ENCODE measurements around the gene ADAMTS2. TPM values are rescaled to one million over a fixed set of nuclear protein-coding genes. Genes with fewer than 3 reads are reported as not detected.

ADAMTS2 gene
- polyA plus RNA-seq, 1 experiment: 129 TPM

DNA sequence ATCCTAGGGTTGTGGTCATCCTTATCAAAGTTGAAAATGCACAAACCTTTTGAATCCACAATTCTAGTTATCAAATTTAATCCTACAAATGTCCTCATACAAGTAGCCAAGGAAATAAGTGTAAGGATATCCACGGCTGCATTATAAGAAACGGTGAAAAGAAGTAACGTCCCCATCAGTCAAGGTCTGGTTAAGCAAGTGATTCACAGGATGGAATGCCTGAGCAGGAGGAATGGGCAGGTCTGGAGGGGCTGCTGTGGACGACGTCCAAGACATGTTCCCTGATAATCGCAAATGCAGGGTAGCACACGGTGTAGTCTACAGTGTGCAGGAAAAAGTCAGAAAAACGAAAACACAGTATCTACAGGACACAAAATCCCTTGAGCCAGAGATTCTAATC lies 118.6 kb downstream of the ADAMTS2 start:
- Histone ChIP-seq H3K27me3 (ENCODE audit: control insufficient read depth, insufficient read depth, low read length) (no peaks in the 10 kb centered on the region), H3K36me3 (ENCODE audit: control insufficient read depth, insufficient read depth, low read length) (peaks cover 25% of the 10 kb centered on the region), H3K4me3 (ENCODE audit: low read depth, low read length) (no peak overlapping the region)
- TF ChIP-seq CTCF (IDR thresholded peaks at IDR 0.05; ENCODE audit: insufficient read depth, low read depth, low read length): no peak
- DNase-seq (ENCODE audit: low read depth): no peak
- ChIA-PET POLR2A (no interaction called here), CTCF (interaction anchor here (1.9 kb wide), 1 partner anchor 58 kb away, joined by 5 read pairs; no protein-coding TSS in a partner anchor)

DNA sequence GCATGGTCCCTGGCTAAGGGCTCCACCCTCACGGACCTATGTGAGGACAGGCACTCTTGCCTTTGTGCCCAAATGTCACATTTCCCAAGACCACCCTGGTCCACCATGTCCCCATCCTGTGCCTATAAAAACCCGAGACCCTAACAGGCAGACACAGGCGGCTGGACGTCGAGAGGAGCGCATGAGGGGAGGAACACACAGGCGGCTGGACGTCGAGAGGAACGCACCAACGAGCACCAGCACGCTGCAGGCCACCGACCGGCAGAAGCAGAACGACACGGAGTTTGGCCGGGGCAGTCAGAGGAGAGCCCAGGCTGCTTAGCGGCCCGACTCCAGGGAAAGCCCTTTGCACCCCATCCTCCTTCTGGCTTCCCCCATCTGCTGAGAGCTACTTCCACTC lies 119.9 kb downstream of the ADAMTS2 start:
- H3K36me3 ChIP-seq (ENCODE audit: control insufficient read depth, insufficient read depth, low read length): peaks cover 25% of the 10 kb centered on the region
- no peak overlapping the region for H3K4me3 ChIP-seq (ENCODE audit: low read depth, low read length)
- CTCF ChIA-PET: interaction anchor here (1.1 kb wide), 1 partner anchor 50 kb away, joined by 3 read pairs; no protein-coding TSS in a partner anchor
- POLR2A ChIA-PET: no interaction called here
- DNase-seq (ENCODE audit: low read depth): no peak
- no peaks in the 10 kb centered on the region for H3K27me3 ChIP-seq (ENCODE audit: control insufficient read depth, insufficient read depth, low read length)
- TF ChIP-seq CTCF (IDR thresholded peaks at IDR 0.05; ENCODE audit: insufficient read depth, low read depth, low read length): no peak

DNA sequence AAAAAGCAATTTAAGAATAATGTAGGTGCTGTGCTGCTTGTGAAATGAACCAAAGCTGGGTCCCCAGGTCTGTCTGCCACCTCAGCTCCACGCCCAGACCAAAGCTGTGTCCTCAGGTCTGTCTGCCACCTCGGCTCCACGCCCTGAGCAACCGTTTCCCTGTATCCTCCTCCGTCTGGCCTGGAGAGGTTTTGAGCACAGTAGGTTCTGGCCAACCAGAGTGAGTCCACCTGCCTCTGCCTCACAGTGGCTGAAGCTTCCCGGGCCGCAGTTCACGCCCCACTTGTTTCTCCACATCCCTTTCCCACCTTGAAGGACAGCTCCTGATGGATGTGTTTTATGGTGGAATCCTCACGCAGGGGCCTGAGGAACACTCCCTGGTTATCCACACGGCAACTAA lies 120.5 kb downstream of the ADAMTS2 start:
- ChIA-PET POLR2A (no interaction called here), CTCF (no interaction called here)
- Histone ChIP-seq H3K36me3 (ENCODE audit: control insufficient read depth, insufficient read depth, low read length) (peaks cover 25% of the 10 kb centered on the region), H3K27me3 (ENCODE audit: control insufficient read depth, insufficient read depth, low read length) (no peaks in the 10 kb centered on the region), H3K4me3 (ENCODE audit: low read depth, low read length) (no peak overlapping the region)
- DNase-seq (ENCODE audit: low read depth): no peak
- TF ChIP-seq CTCF (IDR thresholded peaks at IDR 0.05; ENCODE audit: insufficient read depth, low read depth, low read length): no peak

GRCh38 chr5:179223961-179224360 lies 121.3 kb downstream of the ADAMTS2 start:
- ChIA-PET CTCF (no interaction called here), POLR2A (no interaction called here)
- TF ChIP-seq CTCF (IDR thresholded peaks at IDR 0.05; ENCODE audit: insufficient read depth, low read depth, low read length): no peak
- H3K4me3 ChIP-seq (ENCODE audit: low read depth, low read length): no peak overlapping the region
- DNase-seq (ENCODE audit: low read depth): no peak
- no peaks in the 10 kb centered on the region for H3K27me3 ChIP-seq (ENCODE audit: control insufficient read depth, insufficient read depth, low read length)
- peaks cover 28% of the 10 kb centered on the region for H3K36me3 ChIP-seq (ENCODE audit: control insufficient read depth, insufficient read depth, low read length)

DNA sequence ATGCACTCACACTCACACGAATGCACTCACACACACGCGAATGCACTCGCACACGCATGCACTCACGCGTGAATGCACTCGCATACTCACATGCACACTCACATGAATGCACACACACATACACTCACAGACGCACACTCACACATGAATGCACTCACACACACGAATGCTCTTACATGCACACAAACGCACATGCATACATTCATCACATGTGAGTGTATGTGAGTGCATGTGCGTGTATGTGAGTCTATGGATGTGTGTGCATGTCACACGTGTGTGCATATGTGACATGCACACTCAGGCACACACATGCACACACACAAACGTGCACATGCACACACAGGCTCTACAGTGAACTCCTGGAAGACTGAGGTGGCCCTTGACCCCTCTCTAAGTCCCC lies 121.7 kb downstream of the ADAMTS2 start:
- ChIA-PET POLR2A (no interaction called here), CTCF (no interaction called here)
- DNase-seq (ENCODE audit: low read depth): no peak
- peaks cover 27% of the 10 kb centered on the region for H3K36me3 ChIP-seq (ENCODE audit: control insufficient read depth, insufficient read depth, low read length)
- no peak for TF ChIP-seq CTCF (IDR thresholded peaks at IDR 0.05; ENCODE audit: insufficient read depth, low read depth, low read length)
- H3K27me3 ChIP-seq (ENCODE audit: control insufficient read depth, insufficient read depth, low read length): no peaks in the 10 kb centered on the region
- H3K4me3 ChIP-seq (ENCODE audit: low read depth, low read length): no peak overlapping the region
